Breast epithelium (tissue), 3 donors: ENCODE results near the gene METTL1.

ENCODE experiments used
- POLR2AphosphoS5 ChIP-seq, 3 donors: sonication (generic); formaldehyde crosslinking; IDR thresholded peaks; one replicate each; pipeline ENCODE4 v1.6.1; 2017; ENCODE audit warnings: antibody characterized with exemption in 3 of 3
- TF ChIP-seq, protein P1 (sequence below), 3 donors: fragments of 450-650 bp; IDR thresholded peaks; one replicate each; pipeline ENCODE4 v1.5.1; 2016 to 2017; ENCODE audit warnings: antibody characterized with exemption in 3 of 3, mild to moderate bottlenecking in 3 of 3, moderate library complexity in 3 of 3

DNA sequence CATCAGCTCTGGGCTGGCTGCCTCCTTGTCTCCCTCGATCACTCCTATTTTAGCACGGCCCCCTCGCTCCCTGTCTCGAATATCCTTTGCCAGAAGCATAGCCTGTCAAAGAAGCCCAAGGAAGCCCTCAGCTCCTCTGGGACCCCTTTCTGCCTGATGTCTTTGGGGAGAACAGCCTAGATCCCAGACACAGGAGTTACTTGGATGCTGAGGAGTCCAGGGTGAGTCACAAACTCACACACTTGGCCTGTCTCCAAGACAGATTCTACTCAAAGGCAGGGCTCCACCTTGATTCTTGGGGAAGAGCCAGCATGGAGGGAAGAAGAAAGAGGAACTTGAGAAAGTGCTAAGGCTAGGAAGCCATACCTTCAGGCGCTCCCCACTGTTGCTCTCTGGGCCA is 38.5 kb upstream of the METTL1 start:
- TF ChIP-seq, protein P1, sequence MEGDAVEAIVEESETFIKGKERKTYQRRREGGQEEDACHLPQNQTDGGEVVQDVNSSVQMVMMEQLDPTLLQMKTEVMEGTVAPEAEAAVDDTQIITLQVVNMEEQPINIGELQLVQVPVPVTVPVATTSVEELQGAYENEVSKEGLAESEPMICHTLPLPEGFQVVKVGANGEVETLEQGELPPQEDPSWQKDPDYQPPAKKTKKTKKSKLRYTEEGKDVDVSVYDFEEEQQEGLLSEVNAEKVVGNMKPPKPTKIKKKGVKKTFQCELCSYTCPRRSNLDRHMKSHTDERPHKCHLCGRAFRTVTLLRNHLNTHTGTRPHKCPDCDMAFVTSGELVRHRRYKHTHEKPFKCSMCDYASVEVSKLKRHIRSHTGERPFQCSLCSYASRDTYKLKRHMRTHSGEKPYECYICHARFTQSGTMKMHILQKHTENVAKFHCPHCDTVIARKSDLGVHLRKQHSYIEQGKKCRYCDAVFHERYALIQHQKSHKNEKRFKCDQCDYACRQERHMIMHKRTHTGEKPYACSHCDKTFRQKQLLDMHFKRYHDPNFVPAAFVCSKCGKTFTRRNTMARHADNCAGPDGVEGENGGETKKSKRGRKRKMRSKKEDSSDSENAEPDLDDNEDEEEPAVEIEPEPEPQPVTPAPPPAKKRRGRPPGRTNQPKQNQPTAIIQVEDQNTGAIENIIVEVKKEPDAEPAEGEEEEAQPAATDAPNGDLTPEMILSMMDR (IDR thresholded peaks at IDR 0.05), result no peak
- TF ChIP-seq POLR2AphosphoS5 (IDR thresholded peaks at IDR 0.05), result no peak
